ENCODE measurements around the gene SLC9B2. TPM values are rescaled to one million over a fixed set of nuclear protein-coding genes. Genes with fewer than 3 reads are reported as not detected.

Gene SLC9B2
- total RNA-seq, 4 donors from 2014 or later = 0.96 to 20.6 (median 7.1) TPM

DNA sequence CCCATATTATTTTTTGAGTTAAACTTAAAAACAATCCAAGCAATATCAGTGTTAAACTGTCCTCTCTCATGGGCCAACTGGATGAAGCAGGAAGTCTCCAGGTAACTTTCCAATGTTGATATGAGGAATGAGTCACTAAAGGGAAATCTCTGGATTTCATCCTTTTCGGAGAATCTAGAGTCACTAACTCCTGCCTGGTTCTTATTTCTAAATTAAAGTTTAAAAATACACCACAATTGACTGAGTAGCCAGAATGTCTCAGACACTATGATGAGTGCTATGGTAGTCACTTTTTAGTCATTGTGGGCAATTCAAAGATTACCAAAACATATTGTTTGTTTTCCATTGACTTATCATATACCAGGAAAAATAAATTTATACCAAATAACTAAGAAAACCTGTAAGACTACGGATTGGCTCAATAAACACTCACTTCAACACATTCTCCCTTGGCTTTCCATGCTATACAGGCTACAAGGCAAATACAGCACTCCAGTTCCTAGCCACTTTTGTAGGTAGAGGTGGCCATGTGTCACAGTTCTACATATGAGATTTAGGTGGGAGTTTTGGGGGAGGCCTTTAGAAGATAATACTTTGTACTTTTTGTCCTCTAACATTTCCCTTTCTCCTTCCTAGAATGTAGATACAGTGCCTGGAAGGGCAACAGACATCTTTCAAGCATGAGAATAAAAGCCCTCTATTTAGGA is 8.6 kb downstream of the SLC9B2 start:
- in situ Hi-C loops (cut with MboI; ENCODE audit: low pct_ligation_motif_present in 1 of 4, low pct_unique_long_range_greater_than_20kb in 1 of 4, low sequenced_read_pairs in 3 of 4) = no loop called here
- H3K4me1 ChIP-seq = no peaks in the 10 kb centered on the region

DNA sequence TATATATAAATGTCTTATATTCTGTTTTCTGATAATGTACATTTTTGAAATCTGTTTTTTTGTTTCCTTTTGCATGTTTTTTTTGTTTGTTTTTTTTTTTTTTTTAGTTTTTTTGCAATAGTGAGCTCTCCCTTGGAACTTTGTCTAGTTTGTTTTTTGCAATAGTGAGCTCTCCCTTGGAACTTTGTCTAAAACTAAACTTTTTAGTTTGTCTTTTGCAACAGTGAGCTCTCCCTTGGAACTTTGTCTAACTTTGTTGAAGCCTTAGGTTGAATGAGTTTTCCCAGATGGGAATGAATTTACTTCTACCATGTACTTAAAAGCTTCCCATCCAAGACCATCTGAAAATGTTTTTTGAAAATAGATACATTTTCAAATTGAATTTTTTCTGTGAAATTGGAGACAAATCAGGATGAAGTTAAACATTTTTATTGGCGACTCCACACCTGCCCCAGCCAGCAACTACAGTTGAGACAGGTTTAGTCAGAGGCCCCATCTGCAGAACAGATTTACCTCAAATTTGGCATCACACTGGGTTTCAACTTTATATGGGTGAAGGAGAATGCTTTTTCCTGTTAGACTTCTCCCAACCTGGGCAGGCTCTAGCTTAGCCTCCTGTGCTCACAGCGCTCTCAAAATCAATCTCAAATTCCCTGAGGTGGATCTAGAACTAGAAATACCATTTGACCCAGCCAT is 16.0 kb downstream of the SLC9B2 start:
- intact Hi-C loops (cut with DNase I; ENCODE audit: low total_unique reads) (no loop called here), in situ Hi-C loops (cut with MboI; ENCODE audit: low pct_ligation_motif_present in 1 of 4, low pct_unique_long_range_greater_than_20kb in 1 of 4, low sequenced_read_pairs in 3 of 4) (no loop called here)
- Histone ChIP-seq H3K27me3 (no peaks in the 10 kb centered on the region), H3K36me3 (no peaks in the 10 kb centered on the region), H3K9me3 (no peaks in the 10 kb centered on the region), H3K27ac (no peak overlapping the region), H3K4me1 (no peaks in the 10 kb centered on the region), H3K4me3 (no peak overlapping the region)
- no peak for DNase-seq
- WGBS, 2 donors (ENCODE audit: low coverage in 1 of 2) = 98 to 100% methylated on average over 1 to 2 of the region's 2 CpGs
- TF ChIP-seq, protein P1, sequence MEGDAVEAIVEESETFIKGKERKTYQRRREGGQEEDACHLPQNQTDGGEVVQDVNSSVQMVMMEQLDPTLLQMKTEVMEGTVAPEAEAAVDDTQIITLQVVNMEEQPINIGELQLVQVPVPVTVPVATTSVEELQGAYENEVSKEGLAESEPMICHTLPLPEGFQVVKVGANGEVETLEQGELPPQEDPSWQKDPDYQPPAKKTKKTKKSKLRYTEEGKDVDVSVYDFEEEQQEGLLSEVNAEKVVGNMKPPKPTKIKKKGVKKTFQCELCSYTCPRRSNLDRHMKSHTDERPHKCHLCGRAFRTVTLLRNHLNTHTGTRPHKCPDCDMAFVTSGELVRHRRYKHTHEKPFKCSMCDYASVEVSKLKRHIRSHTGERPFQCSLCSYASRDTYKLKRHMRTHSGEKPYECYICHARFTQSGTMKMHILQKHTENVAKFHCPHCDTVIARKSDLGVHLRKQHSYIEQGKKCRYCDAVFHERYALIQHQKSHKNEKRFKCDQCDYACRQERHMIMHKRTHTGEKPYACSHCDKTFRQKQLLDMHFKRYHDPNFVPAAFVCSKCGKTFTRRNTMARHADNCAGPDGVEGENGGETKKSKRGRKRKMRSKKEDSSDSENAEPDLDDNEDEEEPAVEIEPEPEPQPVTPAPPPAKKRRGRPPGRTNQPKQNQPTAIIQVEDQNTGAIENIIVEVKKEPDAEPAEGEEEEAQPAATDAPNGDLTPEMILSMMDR (IDR thresholded peaks at IDR 0.05) = no peak
- no peak for TF ChIP-seq EP300 (IDR thresholded peaks at IDR 0.05; ENCODE audit: low read depth)
- no peak for TF ChIP-seq POLR2AphosphoS5 (IDR thresholded peaks at IDR 0.05)
- no peak for TF ChIP-seq POLR2A (IDR thresholded peaks at IDR 0.05)

More for the DNA sequence above, 8.6 kb downstream of the SLC9B2 start:
- DNase-seq = no peak
- 92 to 93% methylated on average over 2 of the region's 2 CpGs for WGBS, 2 donors (ENCODE audit: low coverage in 1 of 2)
- TF ChIP-seq EP300 (IDR thresholded peaks at IDR 0.05; ENCODE audit: low read depth) = no peak
- no peak for TF ChIP-seq POLR2A (IDR thresholded peaks at IDR 0.05)
- TF ChIP-seq POLR2AphosphoS5 (IDR thresholded peaks at IDR 0.05) = no peak
- TF ChIP-seq, protein P1 (IDR thresholded peaks at IDR 0.05) = no peak
- H3K36me3 ChIP-seq = no peaks in the 10 kb centered on the region
- intact Hi-C loops (cut with DNase I; ENCODE audit: low total_unique reads) = no loop called here
- no peak overlapping the region for H3K27ac ChIP-seq
- no peaks in the 10 kb centered on the region for H3K27me3 ChIP-seq
- no peak overlapping the region for H3K4me3 ChIP-seq
- no peaks in the 10 kb centered on the region for H3K9me3 ChIP-seq

DNA sequence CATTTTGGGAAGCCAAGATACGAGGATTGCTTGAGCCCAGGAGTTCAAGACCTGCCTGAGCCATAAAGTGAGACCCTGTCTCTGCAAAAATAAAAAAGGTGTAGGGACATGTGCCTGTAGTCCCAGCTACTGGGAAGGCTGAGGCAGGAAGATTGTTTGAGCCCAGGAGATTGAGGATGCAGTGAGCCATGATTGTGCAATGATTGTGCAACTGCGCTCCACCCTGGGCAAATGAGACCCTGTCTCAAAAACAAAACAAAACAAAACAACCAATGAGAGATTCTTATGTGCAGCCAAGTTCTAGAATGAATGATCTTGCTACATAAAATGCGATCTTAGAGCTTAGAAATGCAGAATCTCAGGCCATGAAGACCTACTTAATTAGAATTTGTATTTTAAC is 22.5 kb downstream of the SLC9B2 start:
- DNase-seq = no peak
- WGBS, 2 donors (ENCODE audit: low coverage in 1 of 2) = 91% methylated on average over 3 of the region's 3 CpGs; no CpG with 5 or more reads in 1 of the 2 donors
- TF ChIP-seq, protein P1 (IDR thresholded peaks at IDR 0.05) = no peak
- TF ChIP-seq POLR2A (IDR thresholded peaks at IDR 0.05) = no peak
- no peak for TF ChIP-seq POLR2AphosphoS5 (IDR thresholded peaks at IDR 0.05)
- no peak for TF ChIP-seq EP300 (IDR thresholded peaks at IDR 0.05; ENCODE audit: low read depth)
- H3K9me3 ChIP-seq = no peaks in the 10 kb centered on the region
- H3K4me3 ChIP-seq = no peak overlapping the region
- H3K27ac ChIP-seq = no peak overlapping the region
- H3K36me3 ChIP-seq = no peaks in the 10 kb centered on the region
- intact Hi-C loops (cut with DNase I; ENCODE audit: low total_unique reads) = no loop called here
- no peaks in the 10 kb centered on the region for H3K27me3 ChIP-seq
- H3K4me1 ChIP-seq = no peaks in the 10 kb centered on the region
- in situ Hi-C loops (cut with MboI; ENCODE audit: low pct_ligation_motif_present in 1 of 4, low pct_unique_long_range_greater_than_20kb in 1 of 4, low sequenced_read_pairs in 3 of 4) = no loop called here

DNA sequence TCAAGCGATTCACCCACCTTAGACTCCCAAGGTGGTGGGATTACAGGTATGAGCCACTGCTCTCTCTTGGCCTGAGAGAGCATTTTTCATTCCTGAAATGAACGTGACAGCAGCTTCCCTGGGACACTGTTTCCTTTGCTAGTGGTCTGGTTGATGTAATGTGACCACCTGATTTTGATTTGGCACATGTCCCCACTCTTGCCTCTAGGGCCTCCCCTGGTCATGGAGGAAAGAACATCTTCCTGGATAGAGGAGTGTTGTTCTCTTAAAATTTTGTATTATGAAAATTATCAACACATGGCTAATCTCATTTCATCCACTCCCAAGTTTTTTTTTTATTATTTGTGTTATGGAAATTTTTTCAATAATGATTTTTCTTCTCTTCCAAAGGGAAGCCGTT is 23.8 kb downstream of the SLC9B2 start:
- no peak for DNase-seq
- Histone ChIP-seq H3K4me3 (no peak overlapping the region), H3K36me3 (no peaks in the 10 kb centered on the region), H3K9me3 (no peaks in the 10 kb centered on the region), H3K4me1 (no peaks in the 10 kb centered on the region), H3K27me3 (no peaks in the 10 kb centered on the region), H3K27ac (no peak overlapping the region)
- intact Hi-C loops (cut with DNase I; ENCODE audit: low total_unique reads) (no loop called here), in situ Hi-C loops (cut with MboI; ENCODE audit: low pct_ligation_motif_present in 1 of 4, low pct_unique_long_range_greater_than_20kb in 1 of 4, low sequenced_read_pairs in 3 of 4) (no loop called here)
- TF ChIP-seq POLR2AphosphoS5 (IDR thresholded peaks at IDR 0.05) (no peak), EP300 (IDR thresholded peaks at IDR 0.05; ENCODE audit: low read depth) (no peak), POLR2A (IDR thresholded peaks at IDR 0.05) (no peak)
- TF ChIP-seq, protein P1 (IDR thresholded peaks at IDR 0.05) = no peak
- 87 to 100% methylated on average over 1 to 3 of the region's 3 CpGs for WGBS, 2 donors (ENCODE audit: low coverage in 1 of 2)
